ENCODE measurements around the gene NDUFV1.
"Not testable (repeated sequence)": the region's sequence is repeated elsewhere in the genome, so short reads cannot be mapped to it uniquely, and the experiment has no call there.

Gene NDUFV1

GRCh38 chr11:67606492-67607295, at the start of gene NDUFV1:
TSS of gene NDUFV1 (plus strand) at chr11:67606936. CDS start at chr11:67607005, 69 bp downstream.
- peak; percentile 96 for DNase-seq

GRCh38 chr11:67558084-67558772, 48.5 kb upstream of the NDUFV1 start:
- no peak for DNase-seq

GRCh38 chr11:67561971-67562619, 44.6 kb upstream of the NDUFV1 start:
- DNase-seq: no peak

- DNase-seq: no peak
These were observed 43.6 kb upstream of the NDUFV1 start for GRCh38 chr11:67562963-67563704.

GRCh38 chr11:67563705-67564114, 43.0 kb upstream of the NDUFV1 start:
- not testable (repeated sequence) for DNase-seq

GRCh38 chr11:67564230-67564629, 42.5 kb upstream of the NDUFV1 start:
- no peak for DNase-seq

- DNase-seq: no peak
These were observed 35.3 kb upstream of the NDUFV1 start for GRCh38 chr11:67571443-67571842.

- no peak for DNase-seq
These were observed 34.4 kb upstream of the NDUFV1 start for GRCh38 chr11:67572305-67572704.

GRCh38 chr11:67572747-67573419, 33.9 kb upstream of the NDUFV1 start:
- peak; percentile 40 for DNase-seq

GRCh38 chr11:67574938-67575337, 31.8 kb upstream of the NDUFV1 start:
- no peak for DNase-seq

GRCh38 chr11:67576735-67577475, 29.8 kb upstream of the NDUFV1 start:
- DNase-seq: no peak

GRCh38 chr11:67577951-67578350, 28.8 kb upstream of the NDUFV1 start:
- DNase-seq: no peak

GRCh38 chr11:67581469-67581868, 25.3 kb upstream of the NDUFV1 start:
- DNase-seq: no peak

- DNase-seq: no peak
These were observed 24.7 kb upstream of the NDUFV1 start for GRCh38 chr11:67582011-67582410.

- no peak for DNase-seq
These were observed 23.2 kb upstream of the NDUFV1 start, which contains the start of gene GSTP1 for GRCh38 chr11:67583247-67584204. TSS of gene GSTP1 (plus strand) at chr11:67583812. CDS start at chr11:67583844, 32 bp downstream.

- DNase-seq: no peak
These were observed 22.4 kb upstream of the NDUFV1 start for GRCh38 chr11:67584205-67584880.

- DNase-seq: no peak
These were observed 21.6 kb upstream of the NDUFV1 start for GRCh38 chr11:67584881-67585873.

GRCh38 chr11:67585911-67586310, 20.8 kb upstream of the NDUFV1 start:
- no peak for DNase-seq
